Head of caudate nucleus (tissue), 42 donors: Measurements from ENCODE around the gene CALY.
"Not testable (repeated sequence)": the region's sequence is repeated elsewhere in the genome, so short reads cannot be mapped to it uniquely, and the experiment has no call there.

ENCODE experiments used
- DNase-seq, 42 donors: peaks; one replicate each; pipeline versions ENCODE4 v3.0.0 to v3.0.0-alpha.2; 2020 to 2021; ENCODE audit warnings: mixed read lengths in 7 of 42
- intact Hi-C: fragments of 100-400 bp; cut with DNase I; formaldehyde crosslinking; loops from one replicate; pipeline ENCODE4 v1.15.0; 2022

The CALY gene

DNA sequence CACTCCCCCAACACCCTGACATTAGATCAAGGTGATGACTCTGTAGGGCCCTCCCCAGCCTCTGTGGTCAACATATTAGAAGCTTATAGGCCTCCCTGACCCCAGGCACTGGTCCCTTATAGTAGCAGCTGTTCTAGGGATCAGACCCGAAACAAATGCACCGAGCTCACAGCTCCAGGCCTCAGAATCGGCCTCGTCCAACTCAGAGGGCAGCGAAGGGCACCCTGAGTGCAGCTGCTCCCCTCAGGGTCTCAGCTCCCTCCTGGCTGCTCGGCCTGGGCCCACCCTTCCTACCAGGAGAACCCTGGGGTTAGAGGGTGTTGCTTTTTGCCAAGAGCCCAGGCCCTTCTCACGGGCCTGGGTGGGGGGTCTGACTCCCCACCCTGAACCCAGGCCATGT is 31.5 kb upstream of the CALY start:
- intact Hi-C loops, result no loop called here
- DNase-seq, result no peak

DNA sequence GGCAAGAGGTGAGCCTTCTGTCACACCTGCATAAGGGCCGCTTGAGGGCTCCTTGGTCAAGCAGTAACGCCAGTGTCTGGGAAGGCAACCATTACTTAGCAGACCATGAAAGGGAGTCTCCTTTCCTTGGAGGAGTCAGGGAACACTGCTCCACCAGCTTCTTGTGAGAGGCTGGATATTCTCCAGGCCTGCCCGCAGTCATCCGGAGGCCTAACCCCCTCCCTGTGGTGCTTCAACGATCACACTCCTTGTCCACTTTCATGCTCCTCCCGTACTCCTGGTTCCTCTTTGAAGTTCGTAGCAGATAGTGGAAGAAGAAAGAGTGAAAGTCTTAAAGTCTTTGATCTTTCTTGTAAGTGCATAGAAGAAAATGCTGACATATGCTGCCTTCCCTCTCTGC is 30.8 kb upstream of the CALY start:
- DNase-seq, intact Hi-C loops: not testable (repeated sequence)

DNA sequence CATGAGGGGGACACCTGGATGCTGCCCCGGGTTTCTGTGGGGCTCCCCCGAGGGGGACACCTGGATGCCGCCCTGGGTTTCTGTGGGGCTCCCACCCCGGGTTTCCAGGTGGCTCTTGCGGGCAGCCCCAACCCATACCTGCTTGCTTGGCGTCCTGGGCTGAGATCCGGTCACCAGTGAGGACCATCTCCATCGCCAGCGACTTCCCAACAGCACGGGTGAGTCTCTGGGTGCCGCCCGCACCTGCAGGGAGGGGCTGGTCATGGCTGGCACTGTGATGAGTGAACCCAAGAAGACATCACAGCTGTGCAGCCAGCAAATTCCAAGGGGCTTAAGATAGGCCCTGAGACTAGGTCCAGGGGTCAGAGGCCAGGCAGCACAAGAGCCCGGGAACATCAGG is 30.1 kb upstream of the CALY start:
- intact Hi-C loops, result no loop called here
- DNase-seq, result no peak

DNA sequence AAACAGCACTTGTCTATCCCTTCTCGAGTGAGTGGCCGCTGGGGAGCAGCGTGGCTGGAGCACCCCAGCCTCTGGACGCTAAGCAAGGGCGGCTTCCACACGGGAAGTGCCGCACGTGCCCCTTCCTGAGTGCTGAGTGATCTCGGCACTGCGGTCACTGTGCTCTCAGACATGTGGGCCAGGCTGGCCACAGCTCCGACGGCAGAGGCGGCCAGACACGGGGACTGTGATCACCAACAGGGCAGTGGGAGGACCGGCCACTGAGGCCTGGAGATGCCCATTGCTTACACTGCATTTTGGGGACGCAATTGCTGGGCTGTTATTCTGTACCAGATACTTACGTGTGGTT is 29.4 kb upstream of the CALY start:
- intact Hi-C loops, result no loop called here
- no peak for DNase-seq

DNA sequence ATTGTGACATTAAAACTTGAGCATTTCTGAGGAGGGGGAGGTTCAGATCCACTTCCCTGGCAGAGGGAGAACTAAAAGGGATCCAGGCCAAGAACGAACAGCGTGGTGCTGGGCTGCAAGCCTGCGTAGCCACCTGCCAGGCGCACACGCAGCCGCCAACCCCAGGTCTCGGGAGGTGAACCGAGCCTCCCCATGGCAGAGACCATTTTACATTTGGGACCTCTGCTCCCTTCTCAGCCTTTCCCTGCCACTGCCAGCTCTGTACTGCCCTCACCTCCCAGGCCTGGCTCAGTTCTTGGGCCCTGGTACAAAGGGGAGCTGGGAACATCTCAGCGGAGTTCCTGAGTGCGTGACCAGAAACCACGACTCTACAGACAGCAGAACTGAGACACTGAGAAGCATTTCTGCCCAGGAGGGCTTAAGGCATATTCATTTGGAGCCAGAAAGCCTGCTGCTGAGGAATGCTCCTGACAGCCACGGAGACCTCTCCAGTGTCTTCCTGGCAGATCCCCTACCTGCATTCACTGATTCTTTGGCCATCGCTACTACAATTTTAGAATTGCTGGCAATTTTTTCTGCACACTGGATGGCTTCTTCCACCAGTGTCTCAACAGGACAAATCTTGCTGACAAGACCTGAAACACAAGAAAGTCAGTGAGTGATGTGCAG is 28.9 kb upstream of the CALY start:
- intact Hi-C loops, result no loop called here
- no peak for DNase-seq

DNA sequence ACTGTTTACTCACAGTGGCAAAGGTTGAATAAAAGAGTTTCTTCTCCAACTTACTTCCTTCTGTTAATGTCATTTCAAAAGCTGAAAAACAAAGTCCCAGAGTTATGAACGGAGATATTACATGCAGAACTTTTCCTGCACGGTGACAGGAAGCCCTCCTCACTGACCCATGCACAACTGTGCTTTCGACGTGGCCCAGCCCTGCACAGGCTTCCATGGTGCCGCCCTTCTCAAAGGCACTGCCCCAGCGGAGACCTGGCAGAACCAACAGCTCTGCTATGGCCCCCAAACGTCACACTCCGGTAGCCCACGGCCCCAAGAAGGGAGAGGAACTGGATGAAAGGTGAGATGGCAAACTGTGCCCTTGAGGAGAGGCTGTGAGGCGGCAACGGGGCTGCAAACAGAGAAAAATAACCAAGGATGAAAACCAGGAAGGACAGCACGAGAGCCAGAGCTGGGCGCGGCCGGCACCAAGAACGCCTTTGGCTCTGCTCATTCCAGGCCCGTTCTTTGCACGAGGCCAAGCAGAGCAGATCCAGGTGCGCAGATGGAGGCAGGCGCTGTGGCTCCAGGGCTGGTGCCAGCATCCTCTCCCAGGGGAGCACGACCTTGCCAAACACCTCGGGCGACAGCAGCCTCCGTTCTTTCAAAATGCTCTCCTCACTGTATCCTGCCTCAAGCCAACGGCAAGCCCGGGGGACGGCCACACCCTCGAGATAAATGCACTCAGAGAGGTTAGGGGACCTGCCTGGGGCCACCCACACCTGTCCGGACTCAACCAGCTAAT is 28.1 kb upstream of the CALY start:
- DNase-seq, result no peak

DNA sequence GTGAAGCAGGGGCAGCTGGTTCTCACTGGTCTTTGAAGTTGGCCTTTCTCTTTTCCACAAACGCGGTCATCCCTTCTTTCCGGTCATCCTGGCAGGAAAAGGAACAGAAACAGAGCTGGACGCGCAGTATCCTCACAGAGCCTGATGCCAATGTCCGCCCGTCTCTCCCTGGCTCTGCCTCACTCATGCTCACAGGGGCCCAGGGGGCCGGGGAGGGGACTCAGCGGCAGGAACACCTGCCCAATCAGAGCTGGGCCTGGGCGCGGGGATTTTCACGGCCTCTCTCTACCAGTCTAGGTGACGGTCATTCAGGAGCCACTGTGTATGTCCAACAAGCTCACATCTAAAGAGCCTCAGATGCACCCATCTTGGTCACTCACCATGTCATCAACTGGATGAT is 26.1 kb upstream of the CALY start:
- intact Hi-C loops, result no loop called here
- DNase-seq, result no peak

More for the DNA sequence above, 28.1 kb upstream of the CALY start:
- intact Hi-C loops, result no loop called here

DNA sequence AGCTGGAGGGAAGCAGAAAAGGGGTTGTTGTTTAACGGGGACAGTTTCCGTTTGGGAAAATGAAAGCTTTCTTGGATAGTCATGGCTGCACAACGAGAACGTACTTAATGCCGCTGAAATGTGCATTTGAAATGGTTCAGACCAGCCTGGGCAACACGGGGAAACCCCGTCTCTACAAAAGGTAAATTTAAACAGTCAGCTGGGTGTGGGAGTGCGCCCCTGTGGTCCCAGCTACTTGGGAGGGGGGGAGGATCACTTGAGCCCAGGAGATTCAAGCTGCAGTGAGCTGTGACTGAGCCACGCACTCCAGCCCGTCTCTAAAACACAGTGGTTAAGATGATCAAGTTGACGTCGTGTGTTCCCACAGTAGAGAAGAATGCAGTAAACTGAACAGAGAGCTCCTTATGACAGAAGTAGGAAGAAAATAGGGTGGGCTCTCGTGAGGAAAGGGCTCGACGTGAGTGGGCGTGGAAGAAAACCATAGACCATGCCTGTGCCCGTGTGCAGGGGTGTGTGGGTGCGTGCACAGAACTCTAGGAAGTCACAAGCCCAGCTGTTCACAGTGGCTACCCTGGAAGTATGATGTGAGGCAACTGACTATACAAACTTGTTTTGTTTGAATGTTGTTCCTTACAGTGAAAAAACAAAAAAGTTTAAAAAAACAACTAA is 25.2 kb upstream of the CALY start:
- DNase-seq, result no peak
- intact Hi-C loops, result no loop called here

DNA sequence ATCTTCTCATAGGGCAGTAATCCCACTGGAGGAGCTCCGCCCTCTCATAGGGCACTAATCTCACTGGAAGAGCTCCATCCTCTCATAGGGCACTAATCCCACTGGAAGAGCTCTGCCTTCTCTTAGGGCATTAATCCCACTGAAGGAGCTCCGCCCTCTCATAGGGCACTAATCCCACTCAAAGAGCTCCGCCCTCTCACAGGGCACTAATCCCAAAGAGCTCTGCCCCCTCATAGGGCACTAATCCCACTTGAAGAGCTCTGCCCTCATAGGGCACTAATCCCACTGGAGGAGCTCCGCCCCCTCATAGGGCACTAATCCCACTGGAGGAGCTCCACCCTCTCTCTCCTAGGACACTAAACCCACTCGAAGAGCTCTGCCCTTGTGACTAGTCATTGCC is 24.5 kb upstream of the CALY start:
- DNase-seq, result no peak
- intact Hi-C loops, result no loop called here

DNA sequence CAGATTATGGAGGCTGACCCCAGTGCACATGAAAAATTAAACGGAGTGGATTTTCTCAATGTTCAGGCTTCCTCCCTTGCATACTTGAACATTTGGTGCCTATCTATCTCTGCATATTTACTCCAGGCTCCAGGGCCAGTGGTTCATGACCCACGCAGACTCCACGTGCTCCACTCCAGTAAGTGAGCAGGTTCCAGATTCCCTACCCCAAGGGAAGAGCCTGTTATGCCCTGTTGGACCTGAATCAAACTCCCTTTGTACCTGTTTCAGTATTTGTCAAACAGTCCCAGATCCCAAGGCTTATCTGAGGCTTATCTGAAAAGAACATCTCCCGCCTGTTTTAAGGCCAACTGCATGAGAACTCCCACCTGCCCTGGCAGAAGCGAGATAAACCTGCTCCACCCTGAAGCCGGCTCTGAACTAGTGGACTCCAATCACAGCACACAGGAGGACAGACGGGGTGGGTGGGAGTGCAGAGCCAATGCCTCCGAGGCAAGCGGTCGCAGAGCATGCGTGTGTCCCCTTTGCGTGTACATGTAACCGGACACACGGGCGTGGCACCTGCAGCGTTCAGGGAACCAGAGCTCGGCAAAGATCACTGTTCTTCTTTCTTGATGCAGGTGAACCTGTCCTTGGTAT is 23.4 kb upstream of the CALY start:
- no peak for DNase-seq
- intact Hi-C loops, result no loop called here

DNA sequence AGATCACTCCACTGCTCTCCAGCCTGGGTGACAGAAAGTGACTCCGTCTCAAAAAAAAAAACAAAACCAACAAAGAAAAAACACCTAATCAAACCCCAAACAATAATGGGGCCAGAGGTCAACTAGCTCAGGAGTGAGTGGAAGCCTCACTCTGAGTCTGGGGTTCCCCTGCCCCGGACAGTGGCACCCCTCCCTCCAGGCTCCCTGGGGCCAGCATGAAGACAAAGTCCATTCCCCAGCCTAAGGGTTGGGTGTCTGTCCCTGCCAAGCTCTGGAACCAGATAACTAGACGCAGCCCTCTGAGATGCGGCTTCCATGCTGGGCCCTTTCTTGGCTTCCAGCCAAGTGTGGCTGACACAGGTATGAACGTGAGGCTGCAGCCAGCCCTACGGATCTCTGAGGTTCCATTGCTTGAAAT is 22.9 kb upstream of the CALY start:
- intact Hi-C loops, result no loop called here
- DNase-seq, result no peak

DNA sequence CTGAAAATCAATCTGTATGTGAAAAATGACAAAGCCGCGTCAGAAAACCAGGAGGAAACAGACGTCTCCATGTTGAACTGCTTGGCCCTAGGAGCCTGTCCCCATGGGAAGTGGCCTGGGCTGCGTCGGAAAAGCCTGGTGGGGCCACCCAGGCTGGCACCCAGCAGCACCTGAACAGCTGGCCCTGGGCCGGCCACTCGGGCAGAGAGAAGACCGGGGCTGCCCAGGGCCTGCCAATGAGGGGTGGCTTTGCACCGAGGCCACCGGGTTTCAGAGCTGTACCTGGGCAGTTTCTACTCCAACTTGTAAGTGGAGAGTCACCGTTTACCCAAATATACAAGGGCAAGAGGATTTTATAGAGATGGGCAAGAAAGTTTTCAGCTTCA is 22.2 kb upstream of the CALY start:
- DNase-seq, result no peak
- intact Hi-C loops, result no loop called here

DNA sequence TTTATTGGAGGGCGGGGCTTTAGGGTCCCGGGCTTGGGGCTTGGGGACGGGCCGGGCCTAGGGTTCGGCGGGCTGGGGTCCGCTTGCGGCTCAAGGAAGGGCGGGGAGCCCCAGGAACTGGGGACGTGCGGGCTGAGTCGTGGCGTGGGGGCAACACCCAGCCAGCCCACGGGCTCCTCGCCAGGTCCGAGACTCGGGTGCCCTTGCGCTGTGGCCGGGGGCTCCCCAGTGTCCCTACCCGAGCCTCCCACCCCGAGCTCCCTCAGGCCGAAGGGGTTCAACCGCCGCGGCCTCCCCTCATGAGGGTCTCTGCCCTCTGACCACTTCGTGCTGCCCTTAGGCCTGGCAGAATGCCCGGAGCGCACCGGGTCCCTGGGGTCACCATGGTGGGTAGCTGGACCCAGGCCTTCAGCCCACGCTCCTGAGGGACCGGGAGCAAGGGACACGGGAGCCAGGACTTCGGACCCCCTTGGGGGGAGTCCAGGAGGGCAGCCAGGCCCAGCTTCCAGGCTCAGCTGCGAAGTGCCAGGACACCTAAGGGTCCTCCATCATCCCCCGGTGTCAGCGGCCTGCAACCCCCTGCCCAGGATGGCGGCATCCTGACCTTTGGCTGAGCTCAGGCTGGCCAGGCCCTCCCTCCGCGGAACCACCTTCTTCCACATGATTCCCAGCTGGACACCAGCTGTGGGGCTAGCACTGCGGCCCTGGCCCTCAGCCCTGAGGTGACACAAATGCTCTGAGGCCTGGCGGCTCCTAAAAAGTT is 21.6 kb upstream of the CALY start:
- DNase-seq, result peak in 1 of 42 donors; percentile 27
- intact Hi-C loops, result no loop called here

DNA sequence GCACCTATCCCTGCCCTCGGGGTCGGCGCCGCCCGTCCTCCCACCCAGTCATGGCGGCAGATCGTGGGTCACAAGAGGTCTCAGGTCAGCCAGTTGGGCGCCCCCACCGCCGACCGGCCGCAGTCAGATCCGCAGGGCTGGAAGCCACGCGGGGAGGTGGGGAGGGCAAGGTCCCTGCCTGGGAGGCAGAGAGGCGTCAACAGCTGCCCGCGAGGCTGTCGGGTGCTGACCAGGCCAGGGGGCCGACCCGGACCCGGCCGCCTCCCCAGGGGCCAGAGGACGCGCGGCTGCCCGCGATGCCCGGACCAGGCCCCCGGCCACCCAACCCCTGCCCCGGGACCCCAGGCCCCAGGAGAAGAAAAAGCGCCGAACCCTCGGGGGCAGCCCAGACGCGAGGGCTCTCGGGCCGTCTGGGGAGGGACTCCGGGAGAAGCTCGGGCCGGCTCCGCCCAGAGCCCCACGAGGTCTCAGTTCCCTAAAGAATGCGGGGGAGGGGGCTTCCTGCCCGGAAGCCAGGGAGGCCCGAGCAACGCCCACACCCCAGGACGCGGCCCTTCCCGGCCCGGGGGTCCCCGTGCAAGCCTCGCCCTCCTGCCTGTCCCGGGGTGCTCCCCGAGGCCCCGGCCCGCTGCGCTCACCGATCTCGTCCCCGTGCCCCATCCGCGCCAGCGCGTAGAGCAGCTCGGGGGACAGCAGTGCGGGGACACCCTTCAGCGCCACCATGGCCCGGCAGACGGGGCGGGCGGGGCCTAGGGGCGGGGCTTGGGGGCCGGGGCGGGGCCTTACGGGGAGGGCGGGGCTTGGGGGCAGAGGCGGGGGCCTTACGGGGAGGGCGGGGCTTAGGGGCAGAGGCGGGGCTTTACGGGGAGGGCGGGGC is 20.8 kb upstream of the CALY start, which contains the start of gene FUOM:
Gene FUOM, minus strand, starts transcription at position 735 of the 877 bp plus-strand sequence. Its CDS starts 12 bp downstream, at position 723.
- peak in 8 of 42 donors; percentile 20 to 55 (median 34) for DNase-seq
- intact Hi-C loops, result no loop called here

DNA sequence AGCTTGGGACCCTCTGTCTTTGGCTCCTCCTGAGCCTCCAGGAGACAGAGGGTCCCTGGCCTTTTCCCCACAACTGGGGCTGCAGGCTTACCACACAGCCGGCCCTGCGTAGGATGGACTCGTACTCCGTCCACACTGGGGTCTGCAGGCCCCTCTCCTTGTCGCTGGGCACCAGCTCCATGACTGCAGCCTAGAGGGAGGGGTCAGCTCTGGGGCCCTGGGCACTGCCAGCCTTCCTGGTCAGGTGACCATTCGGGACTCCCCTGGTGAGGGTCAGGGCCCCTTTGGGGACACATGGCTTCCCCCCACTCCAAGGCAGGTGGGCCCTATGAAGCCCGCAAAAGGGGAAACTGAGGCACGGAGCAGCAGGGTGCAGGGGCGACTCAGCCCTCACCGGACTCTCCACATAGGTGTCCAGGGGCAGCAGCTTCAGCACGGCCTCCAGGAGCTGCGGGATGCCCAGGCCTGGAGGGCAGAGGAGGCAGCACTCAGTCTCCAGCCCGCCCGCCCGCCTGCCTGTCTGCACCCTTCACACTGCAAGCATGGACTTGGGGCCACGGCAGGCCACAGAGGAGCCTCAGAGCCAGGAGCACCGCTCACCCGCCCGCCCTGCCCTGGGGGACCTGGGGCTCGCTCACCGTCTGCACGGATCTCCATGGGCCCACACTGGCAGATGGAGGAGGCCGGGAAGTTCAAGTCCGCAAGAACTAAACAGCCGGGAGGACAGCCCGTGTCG is 20.0 kb upstream of the CALY start:
- DNase-seq, result no peak
- intact Hi-C loops, result no loop called here

DNA sequence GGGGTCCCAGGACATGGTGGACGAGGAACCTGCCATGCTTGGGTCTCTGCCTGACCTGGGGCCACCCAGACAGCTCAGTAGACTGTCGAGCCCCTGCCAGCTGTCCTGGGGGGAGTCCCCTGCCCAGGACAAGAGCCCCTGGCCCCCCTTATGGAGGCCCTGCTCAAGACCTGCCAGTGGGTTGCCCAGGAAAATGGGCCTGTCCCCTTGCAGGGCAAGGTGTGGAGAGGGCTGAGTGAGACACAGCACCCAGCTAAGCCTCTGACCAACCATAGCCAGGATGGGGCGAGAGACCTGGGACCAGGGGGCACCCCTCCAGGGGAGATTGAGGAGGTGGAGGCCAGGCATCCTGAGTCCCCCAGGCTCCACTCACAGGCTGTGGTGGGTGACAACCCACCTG is 19.3 kb upstream of the CALY start:
- no peak for DNase-seq
- intact Hi-C loops, result no loop called here

DNA sequence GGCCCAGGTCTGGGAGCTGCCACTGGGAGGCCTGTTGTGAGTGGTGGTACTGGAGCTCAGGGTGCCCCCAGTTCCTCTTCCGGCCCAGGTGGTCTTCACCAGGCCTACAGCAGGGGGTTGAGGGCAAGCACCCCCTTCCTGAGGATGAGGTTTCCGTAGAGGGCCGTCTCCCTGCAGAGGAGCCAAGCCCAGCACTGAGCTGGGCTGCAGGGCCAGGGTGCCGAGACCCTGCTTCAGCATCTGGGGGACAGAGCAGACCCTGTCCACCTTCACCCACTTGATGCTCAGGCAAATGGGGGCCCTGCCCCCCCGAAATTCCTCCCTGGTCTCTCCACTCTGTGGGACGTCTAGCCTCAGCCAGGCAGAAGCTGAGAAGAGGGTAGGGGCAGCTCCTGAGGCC is 18.6 kb upstream of the CALY start:
- intact Hi-C loops, result no loop called here
- no peak for DNase-seq
